Loucy (cell line): ENCODE results near the gene ASIP.

Experiments used
- H2AFZ ChIP-seq: fragments of 200-600 bp; sonication (generic); 2 replicates; pipeline ENCODE4 v1.6.0; 2016; ENCODE audit warnings: antibody characterized with exemption, mild to moderate bottlenecking, low read length, moderate library complexity
- H3F3A ChIP-seq: fragments of 200-600 bp; 2 replicates; pipeline ENCODE4 v1.6.0; 2016; ENCODE audit warnings: antibody characterized with exemption, low read depth, mild to moderate bottlenecking
- H3K27me3 ChIP-seq: fragments of 200-600 bp; sonication (generic); 2 replicates; pipeline ENCODE4 v1.6.1; 2014; ENCODE audit warnings: low read length, mild to moderate bottlenecking; ENCODE audit not compliant: insufficient read depth, poor library complexity, severe bottlenecking
- H3K36me3 ChIP-seq: fragments of 200-600 bp; sonication (generic); 2 replicates; pipeline ENCODE4 v1.6.1; 2016; ENCODE audit warnings: low read length; ENCODE audit not compliant: insufficient read depth
- H3K4me1 ChIP-seq: fragments of 200-600 bp; sonication (generic); 2 replicates; pipeline ENCODE4 v1.5.1; 2014; ENCODE audit warnings: low read length, mild to moderate bottlenecking; ENCODE audit not compliant: insufficient read depth, poor library complexity, severe bottlenecking
- H3K4me2 ChIP-seq: fragments of 200-600 bp; sonication (generic); 2 replicates; pipeline ENCODE4 v1.6.0; 2014; ENCODE audit warnings: antibody characterized with exemption, low read length, low read depth, mild to moderate bottlenecking; ENCODE audit not compliant: poor library complexity, severe bottlenecking
- H3K4me3 ChIP-seq: fragments of 200-600 bp; sonication (generic); 2 replicates; pipeline ENCODE4 v1.5.1; 2014; ENCODE audit warnings: low read length, mild to moderate bottlenecking, mixed read lengths; ENCODE audit not compliant: poor library complexity, severe bottlenecking
- H3K79me2 ChIP-seq: fragments of 200-600 bp; sonication (generic); 2 replicates; pipeline ENCODE4 v1.6.1; 2014; ENCODE audit warnings: low read length; ENCODE audit not compliant: insufficient read depth
- H3K9ac ChIP-seq: fragments of 200-600 bp; sonication (generic); 2 replicates; pipeline ENCODE4 v1.6.0; 2014; ENCODE audit warnings: mild to moderate bottlenecking, low read depth, low read length, moderate library complexity; ENCODE audit not compliant: poor library complexity, severe bottlenecking
- H3K9me2 ChIP-seq: fragments of 200-600 bp; sonication (generic); replicated peaks from 2 replicates; pipeline ENCODE4 v1.6.1; 2016; ENCODE audit warnings: low read depth, low read length, mixed read lengths
- H3K9me3 ChIP-seq: fragments of 200-600 bp; sonication (generic); 2 replicates; pipeline ENCODE4 v1.6.1; 2014; ENCODE audit warnings: mild to moderate bottlenecking, antibody characterized with exemption, low read length, low read depth; ENCODE audit not compliant: insufficient read depth
- H4K20me1 ChIP-seq: fragments of 200-600 bp; sonication (generic); 2 replicates; pipeline ENCODE4 v1.6.0; 2014; ENCODE audit warnings: antibody characterized with exemption, low read length, mild to moderate bottlenecking; ENCODE audit not compliant: insufficient read depth, poor library complexity, severe bottlenecking
- EZH2phosphoT487 ChIP-seq: fragments of 200-600 bp; IDR thresholded peaks from 2 replicates; pipeline ENCODE4 v1.6.1; 2018; ENCODE audit warnings: antibody characterized with exemption, mild to moderate bottlenecking, moderate library complexity, borderline replicate concordance
- TF ChIP-seq, protein P1 (sequence below): fragments of 200-600 bp; sonication (generic); conservative IDR thresholded peaks from 2 replicates; pipeline ENCODE4 v1.5.1; 2014; ENCODE audit warnings: mild to moderate bottlenecking, antibody characterized with exemption, low read length

ASIP gene

DNA sequence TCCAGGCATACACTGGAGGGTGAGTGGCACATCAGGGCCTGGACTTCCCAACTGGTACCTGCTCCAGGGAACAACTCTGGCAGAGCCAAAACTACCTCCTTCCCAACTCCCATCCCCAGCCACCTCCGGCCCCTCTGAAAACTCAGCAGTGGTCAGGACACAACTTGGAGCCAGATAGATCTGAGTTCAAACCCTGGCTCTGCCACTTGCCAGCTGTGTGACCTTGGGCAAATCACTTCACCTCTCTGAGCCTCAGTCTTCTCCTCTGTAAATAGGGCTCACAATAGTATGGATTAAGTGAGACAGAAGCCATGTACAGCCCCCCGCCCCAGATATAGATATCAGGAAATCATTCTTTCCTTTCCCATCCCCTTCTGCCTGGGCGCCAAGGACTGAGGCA is 51.3 kb downstream of the ASIP start:
- no peaks in the 10 kb centered on the region for H3K27me3 ChIP-seq
- no peak overlapping the region for H3K4me3 ChIP-seq
- no peaks in the 10 kb centered on the region for H3K9me3 ChIP-seq
- no peak overlapping the region for H3K4me2 ChIP-seq
- no peaks in the 10 kb centered on the region for H3K9me2 ChIP-seq
- peaks cover 13% of the 10 kb centered on the region; the same call in 1 of the 2 replicates for H3K79me2 ChIP-seq
- TF ChIP-seq, protein P1, sequence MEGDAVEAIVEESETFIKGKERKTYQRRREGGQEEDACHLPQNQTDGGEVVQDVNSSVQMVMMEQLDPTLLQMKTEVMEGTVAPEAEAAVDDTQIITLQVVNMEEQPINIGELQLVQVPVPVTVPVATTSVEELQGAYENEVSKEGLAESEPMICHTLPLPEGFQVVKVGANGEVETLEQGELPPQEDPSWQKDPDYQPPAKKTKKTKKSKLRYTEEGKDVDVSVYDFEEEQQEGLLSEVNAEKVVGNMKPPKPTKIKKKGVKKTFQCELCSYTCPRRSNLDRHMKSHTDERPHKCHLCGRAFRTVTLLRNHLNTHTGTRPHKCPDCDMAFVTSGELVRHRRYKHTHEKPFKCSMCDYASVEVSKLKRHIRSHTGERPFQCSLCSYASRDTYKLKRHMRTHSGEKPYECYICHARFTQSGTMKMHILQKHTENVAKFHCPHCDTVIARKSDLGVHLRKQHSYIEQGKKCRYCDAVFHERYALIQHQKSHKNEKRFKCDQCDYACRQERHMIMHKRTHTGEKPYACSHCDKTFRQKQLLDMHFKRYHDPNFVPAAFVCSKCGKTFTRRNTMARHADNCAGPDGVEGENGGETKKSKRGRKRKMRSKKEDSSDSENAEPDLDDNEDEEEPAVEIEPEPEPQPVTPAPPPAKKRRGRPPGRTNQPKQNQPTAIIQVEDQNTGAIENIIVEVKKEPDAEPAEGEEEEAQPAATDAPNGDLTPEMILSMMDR: no peak
- TF ChIP-seq EZH2phosphoT487: no peak
- no peak overlapping the region for H3K9ac ChIP-seq
- no peaks in the 10 kb centered on the region for H3K4me1 ChIP-seq
- no peaks in the 10 kb centered on the region for H3F3A ChIP-seq
- H4K20me1 ChIP-seq: peaks cover 7% of the 10 kb centered on the region
- peaks cover 61% of the 10 kb centered on the region; the same call in 1 of the 2 replicates for H3K36me3 ChIP-seq
- H2AFZ ChIP-seq: no peak overlapping the region

DNA sequence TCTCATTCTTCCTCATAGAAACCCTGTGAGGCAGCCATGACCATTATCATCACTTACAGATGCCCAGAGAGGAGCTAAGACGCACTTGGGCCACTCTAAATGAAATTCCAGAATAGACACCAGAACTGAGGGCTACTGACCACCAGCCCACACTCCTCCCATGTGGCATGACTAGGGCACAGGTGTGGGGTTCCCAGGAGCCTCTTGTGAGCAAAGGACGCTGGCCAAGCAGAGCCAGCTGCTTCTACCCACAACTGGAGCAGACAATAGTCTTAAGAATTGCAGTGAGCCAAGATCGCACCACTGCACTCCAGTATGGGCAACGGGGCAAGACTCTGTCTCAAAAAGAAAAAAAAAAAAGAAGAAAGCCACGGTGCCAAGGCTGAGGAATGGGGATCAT is 51.9 kb downstream of the ASIP start:
- no peaks in the 10 kb centered on the region for H3K27me3 ChIP-seq
- peaks cover 55% of the 10 kb centered on the region; the same call in 1 of the 2 replicates for H3K36me3 ChIP-seq
- no peak overlapping the region for H3K9ac ChIP-seq
- no peaks in the 10 kb centered on the region for H3F3A ChIP-seq
- peaks cover 15% of the 10 kb centered on the region; the same call in 1 of the 2 replicates for H3K79me2 ChIP-seq
- no peak overlapping the region for H2AFZ ChIP-seq
- no peak overlapping the region for H3K4me3 ChIP-seq
- no peaks in the 10 kb centered on the region for H3K4me1 ChIP-seq
- H3K9me2 ChIP-seq: no peaks in the 10 kb centered on the region
- H4K20me1 ChIP-seq: peaks cover 7% of the 10 kb centered on the region
- TF ChIP-seq, protein P1: no peak
- TF ChIP-seq EZH2phosphoT487: no peak
- H3K4me2 ChIP-seq: no peak overlapping the region
- H3K9me3 ChIP-seq: no peaks in the 10 kb centered on the region

DNA sequence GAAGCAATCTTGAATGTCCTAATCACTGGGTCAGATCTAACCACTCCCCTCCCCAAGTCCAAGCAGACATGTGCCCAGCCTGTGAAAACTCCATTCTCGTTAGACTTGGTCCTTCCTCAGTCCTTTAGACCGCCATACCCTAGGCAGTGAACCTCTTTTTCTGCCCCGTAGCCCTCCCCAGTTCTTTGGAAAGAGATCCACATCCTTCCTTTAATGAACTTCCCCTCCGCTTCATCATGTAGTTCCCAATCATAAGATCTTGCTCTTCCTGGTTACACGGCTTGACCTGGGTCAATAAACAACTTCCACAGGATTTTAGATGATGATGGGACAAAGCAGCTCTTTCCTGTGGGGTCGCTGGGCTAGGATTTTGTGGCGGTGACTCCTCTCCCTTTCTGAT is 52.4 kb downstream of the ASIP start:
- no peaks in the 10 kb centered on the region for H3K9me2 ChIP-seq
- H3F3A ChIP-seq: no peaks in the 10 kb centered on the region
- TF ChIP-seq, protein P1: no peak
- no peak for TF ChIP-seq EZH2phosphoT487
- no peaks in the 10 kb centered on the region for H3K9me3 ChIP-seq
- H3K79me2 ChIP-seq: peaks cover 16% of the 10 kb centered on the region; the same call in 1 of the 2 replicates
- H3K9ac ChIP-seq: no peak overlapping the region
- H3K4me2 ChIP-seq: no peak overlapping the region
- H3K36me3 ChIP-seq: peaks cover 51% of the 10 kb centered on the region; the same call in 1 of the 2 replicates
- no peak overlapping the region for H3K4me3 ChIP-seq
- H2AFZ ChIP-seq: no peak overlapping the region
- no peaks in the 10 kb centered on the region for H3K4me1 ChIP-seq
- H3K27me3 ChIP-seq: no peaks in the 10 kb centered on the region
- peaks cover 7% of the 10 kb centered on the region for H4K20me1 ChIP-seq
